Heart left ventricle (tissue), 16 donors: Measurements from ENCODE around the gene IRX1. TPM values are rescaled to one million over a fixed set of nuclear protein-coding genes. Genes with fewer than 3 reads are reported as not detected.
A peak's percentile ranks its signal among the peaks of the same experiment; 100 is the strongest.

Source experiments
- ATAC-seq, 4 donors: fragments of 200-7000 bp; cut with Tn5 transposase; one replicate each; pipeline ENCODE4 v1.9.1; 2020 to 2022; ENCODE audit warnings: moderate library complexity in 4 of 4, mild to moderate bottlenecking in 3 of 4, moderate number of reproducible peaks in 1 of 4
- DNase-seq, 5 donors: peaks; one replicate each; pipeline ENCODE4 v3.0.0-alpha.2; 2020
- H3K27ac ChIP-seq, 12 donors: fragments of 200-600 bp; sonication (generic) in 4 of 12; one replicate each; pipeline versions ENCODE4 v1.5.0 to v1.8.0; 2016 to 2022; ENCODE audit warnings: mild to moderate bottlenecking in 2 of 12
- H3K27me3 ChIP-seq, 9 donors: fragments of 200-600 bp; sonication (generic) in 2 of 9; one replicate each; pipeline versions ENCODE4 v1.5.1 to v1.8.0; 2016 to 2022; ENCODE audit warnings: mild to moderate bottlenecking in 3 of 9
- H3K36me3 ChIP-seq, 9 donors: fragments of 200-600 bp; sonication (generic) in 2 of 9; one replicate each; pipeline versions ENCODE4 v1.5.0 to v1.8.0; 2018 to 2022; ENCODE audit warnings: mild to moderate bottlenecking in 2 of 9
- H3K4me1 ChIP-seq, 12 donors: fragments of 200-600 bp; sonication (generic) in 4 of 12; one replicate each; pipeline versions ENCODE4 v1.5.0 to v1.8.0; 2016 to 2022; ENCODE audit warnings: mild to moderate bottlenecking in 3 of 12
- H3K4me3 ChIP-seq, 12 donors: fragments of 200-600 bp; sonication (generic) in 4 of 12; one replicate each; pipeline versions ENCODE4 v1.5.0 to v1.8.0; 2017 to 2022; ENCODE audit warnings: mild to moderate bottlenecking in 9 of 12, moderate library complexity in 4 of 12
- H3K9me3 ChIP-seq, 12 donors: fragments of 200-600 bp; sonication (generic) in 4 of 12; one replicate each; pipeline versions ENCODE4 v1.5.0 to v1.8.0; 2016 to 2022; ENCODE audit warnings: mild to moderate bottlenecking in 1 of 12
- CTCF ChIP-seq, 12 donors: fragments of 200-600 bp; sonication (generic) in 4 of 12; IDR thresholded peaks; one replicate each; pipeline versions ENCODE4 v1.5.0 to v1.8.0; 2018 to 2022; ENCODE audit warnings: antibody characterized with exemption in 12 of 12, mild to moderate bottlenecking in 5 of 12
- POLR2A ChIP-seq, 2 donors: fragments of 450-650 bp; IDR thresholded peaks; one replicate each; pipeline ENCODE4 v1.6.1; 2017; ENCODE audit warnings: antibody characterized with exemption in 2 of 2, mild to moderate bottlenecking in 2 of 2, moderate library complexity in 2 of 2
- WGBS, 4 donors: extraction: QIAGEN DNeasy Blood & Tissue Kit in 2 of 4; methylation state at CpG; one replicate each; pipeline versions ENCODE4 v1.1.5 to v1.1.7; 2013 to 2018; 5-methylcytosine and 5-hydroxymethylcytosine counted together
- intact Hi-C, 10 donors: fragments of 100-400 bp; cut with DNase I; formaldehyde crosslinking; loops; one replicate each; pipeline versions ENCODE4 v1.11.1 to v1.14.2; 2022
- polyA plus RNA-seq, 2 donors: library from polyadenylated mRNA; stranded (reverse); fragments of 200-250 nt; gene quantifications; one replicate each; pipeline ENCODE4 v1.2.3, GENCODE V29; 2013
- total RNA-seq, 9 donors: library from RNA; depleted of rRNA in 2 of 9; stranded (reverse); fragments of >200 nt in 2 of 9; fragmentation: NEBNext Ultra II Directional in 3 of 9; extraction: Animal tissue kit (Norgen Biotek cat#: 25700) in 3 of 9; gene quantifications; one replicate each; pipeline versions ENCODE4 v1.1.0 to v1.2.4, GENCODE V29; 2016 to 2023
- donor health status: ischemic (EF 13 %, LVEDD 7.1; RV severe dilation, severe dysfunction).
- donor health status: healthy with polysubstance abuse.
- donor health status: DM: no; HTN: yes; CAD: no.
- donor health status: DM: no; HTN: no; CAD: no.
- donor health status: ischemic (EF 25% LVEDD 6.9; RV normal size, moderate dysfunction).
- donor health status: ischemic (EF 25% LVEDD 5.7; RV mildly dilated, moderate dysfunction).
- donor health status: healthy.
- donor health status: DM: yes; HTN: yes; CAD: no.
- donor health status: ischemic (EF 35%, LVEDD 5.7; RV mildly dilated, moderate dysfunction).
- donor health status: nonischemic (EF 11% LVEDD 7.7; RV severe dilation, severe dysfunction).
- donor health status: DM: yes; HTN: yes; CAD: no.
- donor health status: PGD.
- donor health status: ischemic (EF 29% LVEDD 5.4; RV normal size, mild dysfunction).
- donor health status: nonischemic (EF 23%, LVEDD 6.1; RV moderate dilation, normal function).

Gene IRX1
- total and polyA plus RNA-seq, 11 donors = 0.15 to 1.5 (median 0.34) TPM; not detected in 1

- H3K4me3 ChIP-seq = peak overlapping the region in 7 of 12 donors; percentile 2 to 38 (median 15)
- no peaks in the 10 kb centered on the region for H3K36me3 ChIP-seq
- intact Hi-C loops = loop anchor here in 1 of 10 donors (10.0 kb wide), 1 partner anchor 836 kb away; the partner anchor contains the start of gene IRX2
- H3K9me3 ChIP-seq = no peaks in the 10 kb centered on the region
- no peak for TF ChIP-seq CTCF (IDR thresholded peaks at IDR 0.05)
- no peak for TF ChIP-seq POLR2A (IDR thresholded peaks at IDR 0.05)
- no peak overlapping the region for H3K27ac ChIP-seq
- H3K27me3 ChIP-seq = peaks cover 62 to 99% (median 86%) of the 10 kb centered on the region in 9 donors
- peaks cover 0 to 43% (median 11%) of the 10 kb centered on the region in 12 donors for H3K4me1 ChIP-seq
- DNase-seq (no peak), ATAC-seq (no peak)
- WGBS, 4 donors = 2 to 3% (median 2%) methylated on average over 65 to 79 of the region's 79 CpGs
Measured at GRCh38 chr5:3590967-3591900, 4.4 kb upstream of the IRX1 start.

GRCh38 chr5:3592298-3592697 lies 3.3 kb upstream of the IRX1 start:
- TF ChIP-seq POLR2A (IDR thresholded peaks at IDR 0.05) = no peak
- TF ChIP-seq CTCF (IDR thresholded peaks at IDR 0.05) = no peak
- H3K9me3 ChIP-seq = no peaks in the 10 kb centered on the region
- WGBS, 4 donors = 7 to 18% (median 11%) methylated on average over 9 to 22 of the region's 22 CpGs
- H3K36me3 ChIP-seq = no peaks in the 10 kb centered on the region
- no peak overlapping the region for H3K4me3 ChIP-seq
- H3K4me1 ChIP-seq = peaks cover 0 to 48% (median 11%) of the 10 kb centered on the region in 12 donors
- H3K27me3 ChIP-seq = peaks cover 73 to 100% (median 89%) of the 10 kb centered on the region in 9 donors
- ATAC-seq = no peak
- intact Hi-C loops = loop anchor here in 1 of 10 donors (10.0 kb wide), 1 partner anchor 837 kb away; the partner anchor contains the start of gene IRX2
- DNase-seq = no peak
- no peak overlapping the region for H3K27ac ChIP-seq

GRCh38 chr5:3593771-3594509 lies 1.7 kb upstream of the IRX1 start:
- intact Hi-C loops = loop anchor here in 1 of 10 donors (10.0 kb wide), 1 partner anchor 839 kb away; the partner anchor contains the start of gene IRX2
- DNase-seq = no peak
- Histone ChIP-seq H3K27ac (peak overlapping the region in 1 of 12 donors; percentile 51), H3K27me3 (peaks cover 71 to 100% (median 94%) of the 10 kb centered on the region in 9 donors), H3K9me3 (no peaks in the 10 kb centered on the region), H3K4me1 (peaks cover 0 to 48% (median 11%) of the 10 kb centered on the region in 12 donors), H3K36me3 (no peaks in the 10 kb centered on the region), H3K4me3 (peak overlapping the region in 7 of 12 donors; percentile 22 to 44 (median 38))
- TF ChIP-seq POLR2A (IDR thresholded peaks at IDR 0.05) (no peak), CTCF (IDR thresholded peaks at IDR 0.05) (no peak)
- no peak for ATAC-seq
- 7 to 12% (median 7%) methylated on average over 25 to 28 of the region's 28 CpGs for WGBS, 4 donors
